C4-2B (cell line): Measurements from ENCODE around the gene INPP5D.

Experiments used
- CTCF ChIP-seq: fragments of 450-650 bp; conservative IDR thresholded peaks from 2 replicates; pipeline ENCODE4 v1.5.1; 2017; ENCODE audit warnings: mild to moderate bottlenecking
- ZFX ChIP-seq: fragments of 450-650 bp; IDR thresholded peaks from 2 replicates; pipeline ENCODE4 v1.6.1; 2017

- TF ChIP-seq CTCF (no peak), ZFX (no peak)
Observed at GRCh38 chr2:233049194-233049761, 10.9 kb upstream of the INPP5D start.
